Measurements from ENCODE around the gene FZD2. TPM values are rescaled to one million over a fixed set of nuclear protein-coding genes. Genes with fewer than 3 reads are reported as not detected.

Gene FZD2
- total RNA-seq, 4 donors from 2014 or later = 0.42 to 2.1 (median 0.65) TPM; not detected in 1

- no peaks in the 10 kb centered on the region for H3K36me3 ChIP-seq
- 42% methylated on average over 9 of the region's 10 CpGs for WGBS
- no peak for DNase-seq (ENCODE audit: low spot score in 2 of 2)
- TF ChIP-seq, protein P1, sequence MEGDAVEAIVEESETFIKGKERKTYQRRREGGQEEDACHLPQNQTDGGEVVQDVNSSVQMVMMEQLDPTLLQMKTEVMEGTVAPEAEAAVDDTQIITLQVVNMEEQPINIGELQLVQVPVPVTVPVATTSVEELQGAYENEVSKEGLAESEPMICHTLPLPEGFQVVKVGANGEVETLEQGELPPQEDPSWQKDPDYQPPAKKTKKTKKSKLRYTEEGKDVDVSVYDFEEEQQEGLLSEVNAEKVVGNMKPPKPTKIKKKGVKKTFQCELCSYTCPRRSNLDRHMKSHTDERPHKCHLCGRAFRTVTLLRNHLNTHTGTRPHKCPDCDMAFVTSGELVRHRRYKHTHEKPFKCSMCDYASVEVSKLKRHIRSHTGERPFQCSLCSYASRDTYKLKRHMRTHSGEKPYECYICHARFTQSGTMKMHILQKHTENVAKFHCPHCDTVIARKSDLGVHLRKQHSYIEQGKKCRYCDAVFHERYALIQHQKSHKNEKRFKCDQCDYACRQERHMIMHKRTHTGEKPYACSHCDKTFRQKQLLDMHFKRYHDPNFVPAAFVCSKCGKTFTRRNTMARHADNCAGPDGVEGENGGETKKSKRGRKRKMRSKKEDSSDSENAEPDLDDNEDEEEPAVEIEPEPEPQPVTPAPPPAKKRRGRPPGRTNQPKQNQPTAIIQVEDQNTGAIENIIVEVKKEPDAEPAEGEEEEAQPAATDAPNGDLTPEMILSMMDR (IDR thresholded peaks at IDR 0.05) = no peak
- no peak for TF ChIP-seq EP300 (IDR thresholded peaks at IDR 0.05)
- TF ChIP-seq POLR2AphosphoS5 (IDR thresholded peaks at IDR 0.05) = no peak
- no peak for TF ChIP-seq POLR2A (IDR thresholded peaks at IDR 0.05)
- H3K4me1 ChIP-seq = no peaks in the 10 kb centered on the region
- H3K27me3 ChIP-seq = peaks cover 29% of the 10 kb centered on the region
- no peak overlapping the region for H3K27ac ChIP-seq
- H3K4me3 ChIP-seq = no peak overlapping the region
- H3K9me3 ChIP-seq = no peaks in the 10 kb centered on the region
Observed at GRCh38 chr17:44595216-44595775, 38.0 kb downstream of the FZD2 start.

DNA sequence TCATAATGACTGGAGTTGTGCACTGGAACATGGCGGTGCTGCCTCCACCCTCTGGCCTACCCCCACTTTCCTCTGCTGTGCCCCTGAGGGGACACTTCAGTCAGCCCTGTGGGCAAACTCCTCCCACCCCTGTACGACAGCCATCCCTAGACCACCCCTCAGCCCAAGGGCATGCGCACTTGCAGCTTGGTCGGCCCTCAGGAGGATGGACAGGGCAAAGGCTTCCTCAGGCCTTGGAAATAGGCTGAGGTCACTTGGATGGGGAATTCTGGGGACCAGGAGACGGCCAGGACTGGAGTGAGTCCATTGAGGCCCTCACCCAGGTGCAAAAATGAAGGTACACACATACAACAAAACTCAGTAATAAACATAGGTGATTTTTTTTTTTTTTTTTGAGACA is 41.0 kb downstream of the FZD2 start:
- no peak for DNase-seq (ENCODE audit: low spot score in 2 of 2)
- H3K27me3 ChIP-seq = peaks cover 22% of the 10 kb centered on the region
- TF ChIP-seq EP300 (IDR thresholded peaks at IDR 0.05) (no peak), POLR2AphosphoS5 (IDR thresholded peaks at IDR 0.05) (no peak), POLR2A (IDR thresholded peaks at IDR 0.05) (no peak)
- TF ChIP-seq, protein P1 (IDR thresholded peaks at IDR 0.05) = no peak
- no peak overlapping the region for H3K27ac ChIP-seq
- no peaks in the 10 kb centered on the region for H3K36me3 ChIP-seq
- H3K4me1 ChIP-seq = no peaks in the 10 kb centered on the region
- 89% methylated on average over 5 of the region's 5 CpGs for WGBS
- H3K9me3 ChIP-seq = no peaks in the 10 kb centered on the region
- H3K4me3 ChIP-seq = no peak overlapping the region

DNA sequence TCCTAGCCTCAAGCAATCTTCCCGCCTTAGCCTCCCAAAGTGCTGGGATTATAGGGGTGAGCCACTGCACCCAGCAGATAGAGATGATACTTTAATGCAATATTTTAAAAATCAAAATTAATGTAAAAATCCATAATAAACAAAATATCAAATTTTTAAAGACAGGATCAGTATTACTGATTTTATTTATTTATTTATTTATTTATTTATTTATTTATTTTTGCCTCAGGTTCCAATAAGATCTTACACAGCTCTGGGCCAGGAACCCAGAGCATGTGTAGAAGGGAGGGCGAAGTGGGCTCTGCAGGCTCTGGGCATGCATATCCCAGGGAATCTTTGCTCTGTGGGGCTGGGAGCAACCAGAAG is 41.6 kb downstream of the FZD2 start:
- Histone ChIP-seq H3K4me3 (no peak overlapping the region), H3K9me3 (no peaks in the 10 kb centered on the region), H3K36me3 (no peaks in the 10 kb centered on the region), H3K4me1 (no peaks in the 10 kb centered on the region), H3K27ac (no peak overlapping the region), H3K27me3 (peaks cover 17% of the 10 kb centered on the region)
- 94% methylated on average over 2 of the region's 2 CpGs for WGBS
- TF ChIP-seq POLR2AphosphoS5 (IDR thresholded peaks at IDR 0.05) (no peak), EP300 (IDR thresholded peaks at IDR 0.05) (no peak), POLR2A (IDR thresholded peaks at IDR 0.05) (no peak)
- TF ChIP-seq, protein P1 (IDR thresholded peaks at IDR 0.05) = no peak
- no peak for DNase-seq (ENCODE audit: low spot score in 2 of 2)

DNA sequence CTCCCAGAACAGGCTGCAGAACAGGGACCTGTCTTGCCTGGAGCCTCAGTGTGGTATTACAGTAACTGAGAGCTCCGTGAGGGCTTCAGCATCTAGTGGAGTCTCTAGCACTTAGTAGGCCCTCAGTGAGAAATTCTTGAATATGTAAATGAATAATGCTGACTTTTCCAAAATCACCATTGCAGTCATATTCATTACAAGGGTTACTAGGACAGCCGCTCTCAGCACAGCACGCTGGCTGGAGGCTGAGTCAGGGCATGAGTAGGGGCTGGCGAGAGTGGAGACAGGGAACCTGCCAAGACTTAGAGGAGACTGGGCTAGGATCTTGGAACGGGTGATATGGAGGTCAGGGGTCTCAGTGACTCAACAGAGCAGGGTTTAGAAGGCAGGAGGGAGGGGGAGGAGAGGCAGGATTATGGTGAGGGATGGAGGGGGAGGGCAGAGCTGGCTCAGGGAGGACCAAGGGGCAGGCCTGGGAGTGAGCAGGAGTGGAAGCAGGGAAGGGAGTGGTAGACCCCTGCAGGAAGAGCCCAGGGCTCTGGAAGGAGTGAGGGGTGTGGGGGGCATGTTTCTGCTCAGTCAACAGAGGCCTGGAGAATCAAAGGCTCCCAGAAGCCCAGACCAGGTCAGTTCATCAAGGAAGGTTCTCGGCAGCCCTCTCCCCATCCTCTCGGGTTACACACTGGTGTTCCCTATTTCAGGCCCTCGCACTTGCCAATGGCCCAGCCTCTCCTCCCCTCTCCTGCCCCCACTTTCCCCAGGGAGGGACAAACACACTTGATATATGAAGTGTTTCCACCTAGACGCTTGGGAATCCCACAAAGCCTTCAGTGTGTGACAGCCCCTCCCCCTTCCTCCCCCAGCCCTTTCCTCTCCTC is 42.3 kb downstream of the FZD2 start:
- H3K27ac ChIP-seq = no peak overlapping the region
- TF ChIP-seq EP300 (IDR thresholded peaks at IDR 0.05) = no peak
- TF ChIP-seq POLR2A (IDR thresholded peaks at IDR 0.05) = no peak
- TF ChIP-seq, protein P1 (IDR thresholded peaks at IDR 0.05) = no peak
- TF ChIP-seq POLR2AphosphoS5 (IDR thresholded peaks at IDR 0.05) = no peak
- H3K27me3 ChIP-seq = peaks cover 11% of the 10 kb centered on the region
- 69% methylated on average over 9 of the region's 9 CpGs for WGBS
- H3K4me3 ChIP-seq = no peak overlapping the region
- H3K4me1 ChIP-seq = no peaks in the 10 kb centered on the region
- no peaks in the 10 kb centered on the region for H3K9me3 ChIP-seq
- no peak for DNase-seq (ENCODE audit: low spot score in 2 of 2)
- H3K36me3 ChIP-seq = no peaks in the 10 kb centered on the region

GRCh38 chr17:44601539-44601938 is 44.3 kb downstream of the FZD2 start:
- no peaks in the 10 kb centered on the region for H3K27me3 ChIP-seq
- no peaks in the 10 kb centered on the region for H3K4me1 ChIP-seq
- no peak overlapping the region for H3K27ac ChIP-seq
- WGBS = 71% methylated on average over 15 of the region's 15 CpGs
- DNase-seq (ENCODE audit: low spot score in 2 of 2) = no peak
- H3K9me3 ChIP-seq = no peaks in the 10 kb centered on the region
- H3K36me3 ChIP-seq = no peaks in the 10 kb centered on the region
- no peak overlapping the region for H3K4me3 ChIP-seq
- TF ChIP-seq EP300 (IDR thresholded peaks at IDR 0.05) (no peak), POLR2A (IDR thresholded peaks at IDR 0.05) (no peak), POLR2AphosphoS5 (IDR thresholded peaks at IDR 0.05) (no peak)
- TF ChIP-seq, protein P1 (IDR thresholded peaks at IDR 0.05) = no peak
